GM21528 (cell line): ENCODE measurements around the gene GALNT18.

ENCODE experiments used
- ATAC-seq: cut with Tn5 transposase; IDR thresholded peaks from one replicate; pipeline ENCODE4 v1.9.1; 2021; ENCODE audit warnings: mild to moderate bottlenecking, moderate library complexity; ENCODE audit not compliant: unreplicated experiment, low FRiP score

Gene GALNT18

DNA sequence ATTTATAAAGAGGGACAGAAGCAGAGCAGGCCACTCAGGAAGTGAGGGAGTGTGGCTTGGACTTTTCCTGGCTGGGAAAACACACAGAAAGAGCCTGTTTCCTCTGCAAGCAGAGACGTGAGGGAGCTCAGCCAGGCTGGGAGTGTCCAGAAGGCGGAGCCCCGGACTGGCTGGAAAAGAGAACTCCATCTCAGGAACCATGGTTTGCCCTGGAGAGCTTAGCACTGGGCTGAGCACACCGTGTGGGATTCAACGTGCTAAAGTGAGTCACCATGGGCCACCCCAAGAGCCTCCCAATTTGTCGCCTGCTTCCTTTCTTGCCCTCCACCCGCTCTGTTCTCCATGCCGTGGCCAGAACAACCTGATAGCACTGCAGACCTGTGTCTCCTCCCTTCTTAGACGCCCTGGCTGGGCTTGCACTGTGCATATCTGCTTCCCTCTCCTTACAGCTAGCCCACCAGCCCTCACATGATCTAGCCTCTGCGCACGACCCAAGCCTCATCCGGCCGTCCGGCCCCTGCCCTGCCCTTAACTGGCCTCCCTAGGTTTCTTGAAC, 51.8 kb downstream of the GALNT18 start:
- no peak for ATAC-seq

DNA sequence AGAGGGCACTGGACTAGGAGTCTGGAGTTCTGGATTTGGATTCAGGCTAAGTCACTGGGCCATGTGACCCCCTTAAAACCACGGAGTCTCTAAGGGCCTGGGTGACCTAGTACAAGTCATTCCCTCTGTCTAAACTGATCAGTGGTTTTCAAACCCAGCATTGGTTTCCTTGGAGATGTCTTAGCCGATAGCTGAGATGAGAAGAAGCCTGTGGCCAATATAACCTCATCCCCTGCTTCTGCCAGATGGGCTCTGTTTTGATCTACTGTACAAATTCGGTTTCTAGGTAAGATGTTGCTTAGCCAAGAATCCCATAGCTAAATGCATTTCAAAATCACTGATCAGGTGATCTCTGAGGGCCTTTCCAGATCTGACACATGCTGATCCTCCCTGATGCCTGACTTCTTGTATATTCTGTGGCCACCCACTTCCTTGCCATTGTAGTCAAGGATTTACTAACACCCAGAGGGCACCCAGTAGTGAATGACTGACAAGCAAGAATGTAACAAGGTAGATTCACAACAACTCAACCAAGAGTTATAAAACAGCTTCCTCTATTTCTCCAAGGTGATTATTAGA, 53.1 kb downstream of the GALNT18 start:
- ATAC-seq: no peak

DNA sequence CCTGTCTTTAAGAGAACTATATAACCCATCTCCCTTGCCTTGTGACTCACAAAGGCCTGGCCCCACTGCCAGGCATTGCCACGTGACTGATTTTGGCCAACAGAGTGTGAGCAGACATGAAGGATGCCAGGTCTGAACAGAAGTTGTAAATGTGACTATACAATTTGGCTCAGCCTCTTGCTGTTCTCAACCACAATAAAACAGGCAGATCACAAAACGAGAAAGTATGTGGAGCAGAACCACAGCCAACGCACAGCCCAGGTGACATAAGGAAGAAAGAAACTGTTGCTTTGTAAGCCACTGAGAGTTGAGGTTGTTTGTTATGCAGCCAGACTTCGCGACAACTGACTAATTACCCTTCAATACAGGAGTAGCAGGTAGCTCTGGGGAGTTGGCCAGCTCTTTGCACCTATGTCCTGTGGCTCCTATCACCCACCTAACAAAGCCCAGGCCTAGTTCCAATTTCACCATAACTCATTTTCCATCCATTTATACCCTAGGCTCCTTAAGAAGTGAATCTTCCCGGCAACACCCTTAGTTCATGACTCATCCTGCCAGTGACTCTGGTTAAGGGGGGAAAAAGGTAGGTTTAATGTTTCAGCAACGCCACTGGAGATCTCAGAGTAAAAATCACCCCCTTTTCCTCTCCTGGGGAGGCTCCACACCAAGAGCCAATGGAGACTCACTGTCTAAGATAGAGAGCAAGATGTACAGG, 53.7 kb downstream of the GALNT18 start:
- ATAC-seq: no peak

DNA sequence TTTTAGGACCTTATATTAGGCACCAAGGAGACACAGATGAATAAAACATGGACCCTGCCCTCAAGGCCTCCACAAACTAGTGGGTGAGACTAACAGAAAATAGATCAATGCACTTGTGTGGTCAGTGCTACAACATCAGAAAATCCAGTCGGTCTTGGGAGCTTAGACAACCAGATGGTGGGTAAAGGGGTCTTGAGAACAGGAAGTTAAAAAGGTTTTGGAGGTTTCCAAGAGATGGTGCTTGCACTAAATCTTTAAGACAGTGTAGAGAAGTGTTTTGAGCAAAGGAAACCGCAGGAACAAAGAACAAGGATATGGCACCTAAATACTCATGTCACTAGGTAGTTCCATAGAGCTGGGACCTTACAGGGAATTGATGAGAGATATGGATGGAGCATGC, 56.2 kb downstream of the GALNT18 start:
- ATAC-seq: no peak

DNA sequence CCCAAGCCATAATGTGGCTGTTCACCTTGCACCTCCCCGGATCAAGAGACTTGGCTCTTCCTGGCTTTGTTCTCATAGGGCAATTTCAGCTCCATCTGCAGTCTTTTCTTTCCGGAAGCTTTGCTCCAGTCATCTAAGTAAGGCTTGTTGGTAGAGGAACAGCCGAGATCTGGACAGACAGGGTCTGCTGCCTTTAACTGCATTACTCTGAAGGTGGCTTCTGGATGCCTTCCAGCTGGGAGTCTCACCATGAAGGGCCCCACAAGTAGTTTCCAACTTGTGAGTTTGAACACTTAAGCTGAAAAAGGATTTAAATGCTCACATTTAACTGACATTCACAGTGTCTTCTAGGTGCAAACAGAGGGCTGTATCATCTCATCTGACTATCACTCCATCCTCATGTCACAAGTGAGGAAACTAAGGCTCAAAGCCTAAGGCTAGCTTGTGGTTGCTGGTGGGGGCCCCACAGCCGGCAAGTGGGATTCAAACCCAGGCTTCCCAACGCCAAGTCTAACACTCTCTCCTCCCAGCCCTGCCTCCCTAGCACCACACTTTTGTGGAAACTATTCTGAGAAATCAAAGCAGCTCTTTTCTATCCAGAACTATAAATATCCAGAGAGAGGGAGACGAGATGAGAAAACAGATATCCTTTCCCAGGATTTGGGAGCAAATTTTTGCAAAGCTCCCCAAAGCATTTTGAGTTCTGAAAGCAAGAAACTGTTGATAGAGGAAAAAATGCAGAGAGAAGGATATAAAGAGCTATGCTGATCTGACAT, 58.4 kb downstream of the GALNT18 start:
- ATAC-seq: no peak

DNA sequence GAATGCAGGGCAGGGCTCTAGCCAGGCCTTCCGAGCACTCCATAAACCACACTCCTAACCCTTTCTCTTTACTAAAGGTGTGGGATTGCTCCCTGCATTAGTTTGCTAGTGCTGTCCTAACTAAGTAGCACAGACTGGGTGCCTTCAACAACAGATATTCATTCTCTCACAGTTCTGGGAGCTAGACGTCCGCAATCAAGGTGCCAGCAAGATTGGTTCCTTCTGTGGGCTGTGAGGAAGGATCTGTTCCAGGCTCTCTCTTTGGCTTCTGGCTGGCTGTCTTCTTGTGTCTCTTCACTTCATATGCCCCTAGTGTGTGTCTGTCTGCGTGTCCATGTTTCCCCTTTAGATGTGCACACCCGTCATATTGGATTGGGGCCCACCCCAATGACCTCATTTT, 59.8 kb downstream of the GALNT18 start:
- ATAC-seq: no peak

DNA sequence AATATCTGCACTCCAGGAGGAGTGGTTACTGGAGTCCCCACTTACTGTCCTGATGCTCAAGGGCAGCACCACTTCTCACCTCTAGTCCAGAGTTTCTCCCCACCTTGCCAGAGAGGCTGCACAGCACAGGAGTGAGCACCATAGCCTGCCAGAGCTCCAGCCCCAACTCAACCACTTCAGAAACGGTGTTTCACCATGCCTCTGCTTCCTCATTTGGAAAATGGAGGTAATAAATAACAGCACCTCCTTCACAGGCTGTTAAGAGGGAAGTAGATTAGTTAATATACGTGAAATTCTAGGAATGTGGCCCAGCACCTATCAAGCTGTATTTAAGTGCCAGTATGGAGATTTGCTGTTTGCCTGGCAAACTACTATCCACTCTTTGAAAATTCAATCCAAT, 63.0 kb downstream of the GALNT18 start:
- ATAC-seq: no peak

DNA sequence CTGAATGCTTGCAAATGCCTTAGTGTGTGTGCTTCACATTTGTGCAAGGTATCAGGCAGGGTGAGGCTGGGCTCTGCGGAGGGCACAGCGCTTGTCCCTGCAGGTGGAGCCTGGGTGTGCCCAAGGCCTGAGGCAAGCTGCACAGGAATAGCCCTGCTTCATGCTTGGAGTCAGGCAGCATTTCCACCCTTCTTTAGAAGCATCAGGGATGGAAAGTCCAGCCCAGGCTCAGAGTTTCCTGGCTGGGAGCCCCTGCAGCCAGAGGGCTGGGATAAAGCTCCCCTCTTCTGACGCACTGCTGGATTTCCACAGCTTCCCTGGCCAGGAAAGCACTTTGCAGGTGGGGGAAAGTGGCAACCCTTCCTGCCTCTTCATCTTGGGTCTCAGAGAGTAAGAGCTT, 63.4 kb downstream of the GALNT18 start:
- no peak for ATAC-seq

DNA sequence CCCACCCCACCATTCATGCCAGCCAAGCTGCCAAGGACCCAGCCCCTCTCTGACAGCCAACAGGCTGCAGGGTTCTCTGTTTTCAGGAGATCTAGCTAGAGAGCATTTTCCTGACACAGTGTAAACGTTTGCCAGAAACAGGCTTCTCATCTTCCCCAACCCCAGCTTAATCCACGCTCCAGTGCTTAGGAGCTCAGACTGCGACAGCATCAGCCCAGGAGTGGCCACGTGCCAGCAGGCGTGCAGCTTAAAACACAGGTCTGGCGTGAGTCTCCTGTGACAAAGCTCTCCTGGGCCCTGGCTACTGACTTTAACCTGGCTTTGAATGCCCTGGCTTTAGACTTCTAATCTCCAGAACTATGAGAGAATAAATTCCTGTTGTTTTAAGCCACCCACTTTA, 66.6 kb downstream of the GALNT18 start:
- no peak for ATAC-seq

DNA sequence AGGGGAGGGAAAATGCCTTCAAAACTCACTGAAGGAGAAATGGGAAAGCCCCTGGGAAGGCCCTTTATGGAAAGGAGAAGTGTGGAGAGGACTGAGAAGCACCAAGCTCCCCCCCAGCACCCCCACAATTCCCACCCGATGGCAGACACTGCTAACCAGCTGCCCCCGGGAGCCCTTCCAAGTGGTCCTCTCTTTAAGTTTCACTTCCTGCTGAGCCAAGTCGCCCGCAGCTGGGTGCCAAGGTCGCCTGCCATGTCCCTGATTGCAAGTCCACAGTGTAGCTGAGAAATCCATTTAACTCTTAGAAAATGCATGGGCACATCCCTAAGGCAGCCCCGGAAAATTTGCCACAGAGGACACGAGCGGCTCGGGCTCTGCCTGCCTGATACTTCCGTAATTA, 68.2 kb downstream of the GALNT18 start:
- ATAC-seq: no peak

DNA sequence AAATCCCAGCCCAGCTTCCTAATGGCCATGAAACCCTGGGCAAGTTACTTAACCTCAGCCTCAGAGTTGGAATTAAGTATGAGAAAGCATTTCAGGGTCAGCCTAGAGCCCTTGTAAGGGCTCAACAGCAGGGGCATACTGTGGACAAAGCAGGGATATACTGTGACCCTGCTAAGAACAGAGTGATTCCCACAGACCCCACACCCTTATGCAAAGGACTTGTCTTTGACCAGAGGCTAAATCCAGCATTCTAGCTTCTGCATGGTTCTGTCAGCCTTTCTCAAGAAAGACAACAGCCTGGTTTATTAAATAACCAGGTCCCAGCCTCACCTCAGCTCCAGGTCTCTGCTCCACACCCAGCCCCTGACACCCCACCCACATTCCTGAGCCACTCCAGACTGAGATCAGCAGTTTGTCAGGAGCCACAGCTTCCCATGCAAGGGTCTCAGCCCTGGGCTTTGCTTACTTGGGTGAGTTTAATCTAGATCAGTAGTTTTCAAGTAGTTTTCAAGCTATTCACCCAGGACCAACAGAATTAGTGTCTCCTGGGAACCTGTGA, 69.2 kb downstream of the GALNT18 start:
- no peak for ATAC-seq

DNA sequence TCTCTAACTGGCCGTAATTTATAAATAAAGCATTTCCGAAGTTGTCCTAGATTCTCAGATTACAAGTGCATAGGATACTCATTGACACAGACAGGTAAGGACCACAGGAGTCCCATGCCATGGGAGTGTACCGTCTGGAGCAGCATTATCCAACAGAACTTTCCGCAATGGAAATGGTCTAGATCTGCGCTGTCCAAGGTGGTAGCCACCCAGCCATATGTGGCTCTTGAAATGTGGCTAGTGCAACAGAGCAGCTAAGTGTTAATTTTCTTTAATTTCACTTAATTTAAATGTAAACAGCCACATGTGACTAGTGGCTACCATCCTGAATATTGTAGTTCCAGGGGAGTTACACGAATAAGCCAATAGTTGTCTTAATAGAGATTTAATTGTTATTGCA, 71.3 kb downstream of the GALNT18 start:
- ATAC-seq: no peak

DNA sequence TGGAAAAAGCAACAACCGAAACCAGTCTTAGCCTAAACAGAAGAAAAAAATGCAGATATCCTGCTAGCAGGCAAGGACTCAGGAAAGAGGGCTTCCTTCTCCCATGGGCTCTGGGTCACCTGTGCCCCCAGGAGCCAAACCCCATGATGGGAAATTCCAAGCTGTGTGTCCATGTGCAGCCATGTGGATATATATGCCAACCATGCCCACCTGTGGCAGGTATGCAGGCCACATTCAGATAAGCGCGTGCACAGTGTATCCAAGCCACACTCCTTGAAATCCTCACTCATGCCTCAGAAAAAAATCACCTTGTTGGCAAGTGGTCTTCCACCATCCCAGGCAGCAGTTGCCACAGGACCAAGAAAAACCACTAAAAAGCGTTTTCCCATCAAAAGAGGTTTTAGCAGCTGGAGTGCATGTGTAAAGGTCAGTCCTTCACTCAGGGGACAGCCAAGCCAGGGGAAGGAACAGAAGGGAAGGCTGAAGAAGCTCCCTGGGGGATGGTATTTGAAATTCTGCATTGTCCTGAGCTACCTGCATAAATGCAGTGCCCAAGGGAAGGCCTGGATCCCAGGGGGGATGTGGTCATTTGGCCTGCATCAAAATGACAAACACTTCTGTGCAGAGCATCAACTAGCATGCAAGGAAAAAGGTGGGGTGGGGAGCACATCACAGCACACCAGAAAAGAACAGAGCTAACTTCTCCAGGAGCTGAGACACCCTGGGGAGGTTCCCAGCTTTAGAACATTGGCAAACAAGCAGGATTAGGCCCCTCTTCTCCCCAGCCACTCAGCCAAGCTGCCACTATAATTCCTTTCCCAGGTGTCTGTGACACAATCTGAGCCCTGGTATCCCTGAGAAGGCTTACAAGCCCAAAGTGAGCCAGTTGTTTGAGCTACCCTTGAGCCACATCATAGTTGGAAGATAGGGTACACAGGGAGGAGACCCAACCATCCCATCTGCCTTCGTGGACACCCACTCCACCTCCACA, 76.2 kb downstream of the GALNT18 start:
- no peak for ATAC-seq

DNA sequence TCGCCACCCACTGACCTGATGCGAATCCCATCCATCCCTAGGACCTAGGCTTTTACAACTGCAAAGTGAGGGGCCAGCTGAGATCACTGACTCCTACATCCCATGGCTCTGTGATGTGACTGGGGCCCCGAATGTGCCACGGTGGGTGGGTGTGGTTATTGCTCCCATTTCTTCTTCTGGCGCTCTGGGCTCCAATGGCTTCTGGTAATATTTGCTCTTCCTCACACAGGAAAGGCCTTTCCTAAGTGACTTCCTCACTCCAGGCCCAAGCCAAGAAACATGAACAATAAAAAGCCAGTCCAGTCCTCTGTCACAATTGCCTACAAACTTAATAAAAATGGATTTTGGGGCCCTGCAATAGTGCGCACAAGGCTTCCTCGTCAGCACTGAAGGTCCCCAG, 78.1 kb downstream of the GALNT18 start:
- no peak for ATAC-seq

DNA sequence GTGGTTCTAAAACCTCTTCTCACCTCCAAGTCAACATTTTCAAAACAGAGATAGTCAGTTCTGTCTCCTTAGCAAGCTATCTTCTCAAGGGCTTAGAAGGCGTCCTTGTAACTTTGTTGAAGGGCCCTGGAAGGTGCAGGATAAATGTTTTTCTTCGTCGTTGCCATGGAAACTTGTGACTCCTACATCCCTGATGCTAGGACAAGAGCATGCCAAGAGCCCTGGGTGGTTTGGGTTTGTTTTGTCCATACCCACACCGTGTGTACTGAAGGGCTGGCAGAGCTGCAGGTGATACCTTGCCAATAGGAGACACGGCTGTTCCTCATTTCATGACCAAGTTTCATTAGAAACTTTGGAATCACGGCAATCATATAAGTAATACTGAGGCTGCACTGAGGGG, 81.6 kb downstream of the GALNT18 start:
- ATAC-seq: no peak

DNA sequence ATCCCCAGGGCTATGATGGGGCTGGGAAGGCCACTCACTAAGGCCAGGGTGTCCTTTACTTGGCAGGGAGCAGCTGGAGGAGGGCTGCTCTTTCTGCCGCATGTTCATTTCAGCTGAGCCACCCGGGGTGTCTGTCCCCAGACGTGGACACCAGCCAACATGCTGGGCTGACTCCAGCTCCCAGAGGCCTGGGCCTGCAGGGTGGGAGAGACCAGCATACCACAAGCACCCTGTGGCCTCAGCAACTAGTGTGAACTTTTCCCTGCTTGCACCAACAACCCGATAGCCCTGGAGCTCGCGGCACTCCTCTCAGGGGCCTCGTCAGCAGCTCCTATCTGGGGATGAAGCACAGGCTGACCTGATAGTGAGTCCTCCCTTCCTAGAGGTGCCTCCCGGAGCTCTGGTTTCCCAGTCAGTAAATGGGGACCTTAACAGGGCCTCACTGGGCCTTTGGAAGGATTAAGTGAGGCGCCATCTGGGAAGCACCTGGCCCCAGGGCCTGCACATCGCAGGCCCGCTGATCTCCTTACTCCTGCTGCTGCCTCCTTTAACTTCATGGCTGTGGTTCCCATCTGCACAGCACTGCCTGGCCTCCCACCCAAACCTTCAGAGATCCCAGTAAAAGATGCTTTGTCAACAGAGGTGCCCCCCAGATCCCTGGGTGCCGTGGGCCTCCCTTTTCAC, 83.4 kb downstream of the GALNT18 start:
- ATAC-seq: no peak

DNA sequence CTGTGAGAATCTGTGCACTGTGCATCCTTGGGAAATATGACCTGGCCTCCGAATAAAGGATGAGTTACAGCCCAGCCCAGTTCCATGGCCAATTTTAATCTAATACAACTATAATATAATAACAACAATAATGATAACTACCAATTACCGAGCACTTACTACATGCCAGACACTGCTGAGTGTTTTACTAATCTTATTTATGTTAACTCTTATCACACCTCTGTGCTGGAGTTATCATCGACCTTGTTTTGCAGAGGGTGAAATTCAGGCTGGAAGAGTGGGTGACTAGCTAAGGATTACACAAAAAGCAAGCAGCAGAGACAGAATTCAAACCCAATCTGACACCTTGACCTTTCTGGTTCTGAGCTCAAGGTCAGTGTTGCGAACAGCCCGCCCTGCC, 83.9 kb downstream of the GALNT18 start:
- no peak for ATAC-seq

DNA sequence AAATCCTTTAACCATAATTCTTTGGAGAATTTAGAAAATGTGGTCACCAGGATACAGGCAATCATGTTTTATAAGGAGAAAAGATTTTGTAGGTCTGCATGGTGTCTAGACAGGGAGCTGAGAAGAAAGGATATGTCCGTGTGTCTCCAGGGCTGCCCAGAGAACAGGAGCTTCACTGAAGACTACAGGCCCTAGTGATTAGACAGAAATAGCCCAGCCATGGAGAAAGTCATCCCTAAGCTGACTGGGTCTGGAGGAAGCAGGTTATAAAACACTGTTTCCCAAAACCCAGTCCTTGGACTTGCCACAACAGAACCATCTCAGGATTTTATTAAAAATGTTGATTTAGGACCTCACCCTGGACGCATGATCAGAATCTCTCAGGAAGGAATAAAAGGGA, 84.4 kb downstream of the GALNT18 start:
- no peak for ATAC-seq

DNA sequence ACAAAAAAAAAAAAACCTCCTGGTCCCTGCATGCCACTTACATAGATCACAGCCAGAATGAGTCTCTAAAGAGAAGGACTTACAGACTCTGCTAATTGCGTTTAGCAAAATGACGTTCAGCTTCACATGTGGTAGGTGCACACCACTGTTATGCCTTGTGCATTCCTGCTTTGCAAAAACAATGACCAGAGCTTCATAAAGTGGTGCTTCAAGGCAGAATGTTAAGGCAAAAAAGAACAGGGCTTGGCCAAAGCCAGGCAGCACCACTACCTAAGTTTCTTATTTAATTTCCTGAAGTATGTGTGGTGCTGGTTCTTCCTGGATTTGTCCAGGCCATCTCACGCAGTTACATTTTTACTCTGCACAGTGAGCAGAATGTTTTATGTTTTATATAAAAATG, 85.2 kb downstream of the GALNT18 start:
- no peak for ATAC-seq

DNA sequence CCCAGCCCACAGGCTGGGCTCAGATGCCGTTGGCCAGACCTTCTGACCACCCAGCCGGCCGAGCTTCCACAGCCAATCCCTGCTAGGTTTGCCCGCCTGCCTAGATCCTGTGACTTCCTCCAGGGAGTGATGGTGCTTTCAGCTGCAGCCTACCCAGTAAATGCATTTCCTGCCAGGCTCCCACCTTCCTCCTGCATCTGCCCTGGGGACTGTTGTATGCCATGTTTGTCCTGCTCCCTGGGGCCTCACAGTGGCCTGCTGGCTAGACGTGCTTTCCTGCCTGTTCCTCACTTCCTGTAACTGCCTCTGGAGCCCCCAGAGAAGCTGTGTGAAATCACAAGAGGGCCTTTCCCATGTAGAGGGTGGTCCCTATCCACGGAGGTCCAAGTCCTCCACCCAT, 86.2 kb downstream of the GALNT18 start:
- no peak for ATAC-seq
